Astrocyte of the cerebellum (primary cell): Measurements from ENCODE around the gene SIRPG.

Experiments
- DNase-seq: peaks from one replicate; pipeline ENCODE4 v3.0.0-alpha.2; 2011; ENCODE audit warnings: low read depth
- H3K4me3 ChIP-seq: 2 replicates; pipeline ENCODE4 v1.5.1; 2011; ENCODE audit warnings: mild to moderate bottlenecking, low read depth, low read length, moderate library complexity
- CTCF ChIP-seq: IDR thresholded peaks from 2 replicates; pipeline ENCODE4 v1.5.1; 2012; ENCODE audit warnings: low read length, low read depth, moderate library complexity, mild to moderate bottlenecking; ENCODE audit errors: missing control alignments
- in situ Hi-C: cut with HindIII; loops from 2 replicates; pipeline ENCODE4 v1.10.0; 2017; ENCODE audit warnings: low sequenced_read_pairs

Gene SIRPG

GRCh38 chr20:1696521-1697209 is 39.1 kb upstream of the SIRPG start:
- H3K4me3 ChIP-seq, result no peak overlapping the region
- no peak for TF ChIP-seq CTCF
- in situ Hi-C loops, result no loop called here
- DNase-seq, result no peak

- in situ Hi-C loops, result no loop called here
- TF ChIP-seq CTCF, result no peak
Observed at GRCh38 chr20:1694672-1695071, 37.1 kb upstream of the SIRPG start.

GRCh38 chr20:1693427-1693826 is 35.8 kb upstream of the SIRPG start:
- in situ Hi-C loops, result no loop called here
- TF ChIP-seq CTCF, result no peak
- DNase-seq, result no peak
- no peak overlapping the region for H3K4me3 ChIP-seq

More at GRCh38 chr20:1694672-1695071, 37.1 kb upstream of the SIRPG start:
- DNase-seq, result no peak
- H3K4me3 ChIP-seq, result no peak overlapping the region

GRCh38 chr20:1689721-1690120 is 32.1 kb upstream of the SIRPG start:
- no peak for DNase-seq
- H3K4me3 ChIP-seq, result no peak overlapping the region
- in situ Hi-C loops, result no loop called here
- TF ChIP-seq CTCF, result no peak

- no peak overlapping the region for H3K4me3 ChIP-seq
- in situ Hi-C loops, result no loop called here
- no peak for DNase-seq
- TF ChIP-seq CTCF, result no peak
Observed at GRCh38 chr20:1688886-1689538, 31.4 kb upstream of the SIRPG start.

GRCh38 chr20:1687053-1687452 is 29.5 kb upstream of the SIRPG start:
- H3K4me3 ChIP-seq, result no peak overlapping the region
- in situ Hi-C loops, result no loop called here
- DNase-seq, result no peak
- TF ChIP-seq CTCF, result no peak
